HG03025 (cell line): Measurements from ENCODE around the gene ISM1.

Experiments
- ATAC-seq: cut with Tn5 transposase; IDR thresholded peaks from one replicate; pipeline ENCODE4 v1.9.1; 2021; ENCODE audit warnings: mild to moderate bottlenecking, moderate library complexity; ENCODE audit not compliant: unreplicated experiment, low FRiP score

The ISM1 gene

DNA sequence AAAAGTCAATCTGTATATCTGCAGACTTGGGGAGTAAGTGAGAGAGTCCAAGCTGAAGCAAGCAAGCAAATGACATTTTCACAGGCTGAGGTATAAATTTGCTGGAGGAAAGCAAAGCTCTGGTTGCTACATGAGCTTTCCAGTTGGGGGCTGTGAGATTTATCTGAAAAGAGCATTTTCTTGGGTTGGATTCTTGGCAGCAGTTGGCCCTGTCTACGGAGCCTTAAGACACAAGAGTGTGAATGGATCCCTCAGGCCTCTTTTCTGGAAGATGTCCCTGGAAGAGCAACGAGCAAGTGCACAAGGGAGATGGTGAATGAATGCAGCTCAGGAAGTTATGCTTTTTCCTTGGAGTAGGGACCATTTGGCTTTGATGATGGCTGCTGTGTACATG, 30.8 kb downstream of the ISM1 start:
- no peak for ATAC-seq

DNA sequence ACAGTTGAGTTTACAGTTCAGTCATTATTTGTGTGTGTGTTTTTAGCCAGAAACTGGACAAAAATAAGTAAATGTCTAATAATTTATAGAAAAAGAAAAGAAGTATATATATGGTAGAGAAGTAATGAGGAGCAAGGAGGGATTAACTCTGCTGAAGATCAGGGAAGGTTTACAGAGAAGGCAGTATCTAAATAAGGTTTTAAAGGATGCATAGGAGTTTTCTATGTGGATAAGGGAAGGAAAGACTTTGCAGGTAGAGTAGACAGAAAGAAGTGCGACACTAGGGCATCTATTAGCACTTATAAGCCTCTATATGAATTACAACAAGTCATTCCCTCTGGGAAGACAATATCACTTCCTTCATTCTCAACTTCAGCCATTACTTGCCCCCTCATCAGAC, 34.3 kb downstream of the ISM1 start:
- no peak for ATAC-seq

DNA sequence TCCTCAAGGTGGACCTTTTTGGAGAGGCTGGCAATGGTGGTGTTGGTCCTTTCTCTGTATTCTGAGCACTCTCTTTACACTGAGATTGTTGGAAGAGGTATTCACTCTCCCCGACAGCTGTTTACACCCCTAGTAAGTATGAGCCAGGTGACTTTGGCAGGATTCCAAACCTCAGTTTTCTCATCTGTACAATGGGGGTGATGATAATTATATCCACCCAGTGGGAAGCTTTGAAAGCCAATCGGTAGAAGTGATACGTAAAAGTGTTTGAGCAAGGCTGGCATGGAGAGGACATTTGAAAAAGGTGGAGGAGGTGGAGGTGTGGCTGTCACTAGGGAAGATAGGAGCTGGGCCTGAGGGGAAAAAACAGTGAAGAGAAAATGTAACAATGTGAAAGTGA, 35.5 kb downstream of the ISM1 start:
- ATAC-seq, result no peak

DNA sequence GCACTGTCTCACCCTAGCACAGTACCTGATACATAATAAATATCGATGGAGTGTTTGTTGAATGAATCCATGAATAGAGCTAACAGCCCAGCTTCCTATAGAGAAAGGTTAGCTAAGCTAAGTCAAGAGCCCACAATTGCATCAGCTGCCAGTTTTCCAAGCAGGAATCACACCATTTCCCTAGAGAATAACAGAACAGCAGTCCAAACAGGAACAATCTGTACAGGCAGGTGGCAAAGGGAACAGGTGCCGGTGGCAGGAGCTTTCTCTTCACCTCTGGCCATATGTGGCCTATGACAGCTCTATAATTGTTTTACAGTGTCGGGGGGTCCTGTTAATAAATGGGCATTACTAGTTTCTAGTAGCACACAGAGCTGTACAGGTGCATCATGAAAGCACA, 38.8 kb downstream of the ISM1 start:
- ATAC-seq, result no peak

DNA sequence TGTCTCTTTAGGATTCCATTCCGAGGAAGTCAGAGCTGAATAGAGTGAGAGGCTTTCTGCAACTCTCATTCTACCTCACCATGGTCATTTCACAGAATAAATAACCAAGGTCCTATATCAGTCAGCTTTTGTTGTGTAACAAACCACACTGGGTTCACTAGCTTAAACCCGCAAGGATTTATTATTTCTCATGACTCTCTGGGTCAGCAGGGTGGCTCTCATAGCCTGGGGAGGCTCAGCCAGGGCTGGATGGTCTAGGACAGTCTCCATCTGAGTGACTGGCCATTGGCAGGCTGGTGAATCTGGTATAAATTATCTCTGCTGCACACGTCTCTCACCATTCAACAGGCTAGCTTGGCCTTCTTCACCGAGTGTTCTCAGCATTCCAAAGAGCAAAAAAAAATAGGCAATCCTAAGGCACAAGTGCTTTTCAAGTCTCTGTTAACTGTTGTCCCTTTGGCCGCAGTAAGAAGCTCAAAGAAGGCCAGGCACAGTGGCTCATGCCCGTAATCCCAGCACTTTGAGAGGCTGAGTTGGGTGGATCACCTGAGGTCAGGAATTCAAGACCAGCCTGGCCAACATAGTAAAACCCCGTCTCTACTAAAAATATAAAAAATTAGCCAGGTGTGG, 39.7 kb downstream of the ISM1 start:
- no peak for ATAC-seq

DNA sequence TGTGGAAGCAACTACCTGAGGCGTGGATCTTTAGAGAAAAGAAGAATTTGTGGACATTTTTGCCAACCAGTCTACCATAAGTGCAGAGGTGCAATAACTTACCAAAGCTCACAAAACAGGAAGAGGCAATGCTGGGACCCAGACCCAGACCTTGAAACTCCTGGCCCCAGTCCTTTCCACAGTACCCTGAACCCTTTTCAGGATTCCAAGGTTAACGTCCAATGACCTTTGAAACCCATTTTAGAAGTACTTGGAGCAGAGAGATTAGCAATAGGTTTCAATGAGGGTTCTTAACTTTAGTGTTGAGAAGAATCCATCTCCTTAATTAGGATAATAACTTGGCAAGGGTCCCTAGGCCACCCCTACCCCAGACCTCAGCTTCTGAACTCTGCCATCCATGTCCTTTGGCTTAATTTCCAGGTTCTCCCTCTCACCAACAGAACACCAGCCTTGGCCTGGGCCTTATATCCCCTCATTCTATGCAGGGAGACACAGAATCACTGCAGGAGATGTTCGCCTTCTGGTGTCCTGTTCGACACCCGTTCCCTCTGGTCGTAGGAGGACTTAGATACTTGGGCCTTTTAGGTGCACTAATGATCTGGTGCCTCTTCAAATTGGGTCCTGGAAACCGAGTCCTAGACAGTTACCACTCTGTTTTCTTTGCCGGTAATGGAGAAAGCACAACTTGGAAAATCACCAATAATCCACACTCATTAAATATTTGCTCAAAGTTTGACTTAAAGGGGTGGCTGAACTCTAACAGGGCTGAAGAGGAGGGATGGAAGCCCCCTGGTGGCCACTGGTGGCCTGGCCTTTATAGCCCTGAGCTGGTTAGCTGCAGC, 40.6 kb downstream of the ISM1 start:
- no peak for ATAC-seq

DNA sequence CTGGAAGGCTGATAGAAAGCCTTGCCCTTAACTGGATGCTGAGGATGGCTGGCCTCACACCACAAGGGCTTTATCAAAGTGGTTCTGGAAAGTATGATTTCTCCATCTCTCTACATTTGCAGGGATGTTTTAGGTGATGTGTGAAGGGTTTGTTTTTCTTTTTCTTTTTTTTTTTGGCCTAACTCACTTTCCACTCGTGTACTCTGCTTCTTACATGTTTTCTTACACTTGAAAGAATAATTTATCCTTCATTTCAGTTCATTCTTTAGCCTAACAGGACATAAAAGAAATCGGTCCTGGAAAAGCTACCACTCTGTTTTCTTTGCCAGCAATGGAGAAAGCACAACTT, 41.2 kb downstream of the ISM1 start:
- no peak for ATAC-seq

DNA sequence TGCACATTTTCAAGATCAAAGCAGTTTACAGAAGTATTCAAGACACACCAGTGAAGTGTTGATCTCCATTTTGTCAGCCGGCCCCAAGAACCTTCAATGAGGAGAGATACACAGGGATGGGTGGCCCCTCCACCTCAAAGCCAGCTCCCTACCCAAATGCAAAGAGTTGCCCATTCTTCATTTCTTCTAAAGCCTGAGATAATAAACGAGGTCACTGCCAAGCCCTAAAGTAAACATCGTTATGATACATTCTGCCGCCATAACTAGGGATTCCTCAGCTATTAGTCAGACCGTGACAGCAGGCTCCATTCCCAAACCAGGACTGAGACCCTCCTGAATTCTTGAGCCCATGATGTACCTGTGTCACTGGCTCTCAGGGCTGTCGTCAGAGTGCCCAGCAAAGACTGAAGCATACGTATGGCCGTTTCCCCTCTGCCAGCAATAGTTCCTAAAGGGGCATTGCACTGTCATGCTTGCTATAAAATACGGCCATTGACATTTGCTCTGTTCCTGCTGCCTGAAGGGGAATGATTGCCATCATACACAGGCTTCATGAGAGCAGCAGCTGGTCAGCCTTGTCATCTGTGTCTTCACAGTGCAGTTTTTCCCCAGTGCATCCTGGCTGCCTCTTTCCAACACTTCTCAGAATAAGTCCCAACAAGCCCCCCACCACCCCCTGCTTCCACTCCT, 41.7 kb downstream of the ISM1 start:
- ATAC-seq, result no peak

DNA sequence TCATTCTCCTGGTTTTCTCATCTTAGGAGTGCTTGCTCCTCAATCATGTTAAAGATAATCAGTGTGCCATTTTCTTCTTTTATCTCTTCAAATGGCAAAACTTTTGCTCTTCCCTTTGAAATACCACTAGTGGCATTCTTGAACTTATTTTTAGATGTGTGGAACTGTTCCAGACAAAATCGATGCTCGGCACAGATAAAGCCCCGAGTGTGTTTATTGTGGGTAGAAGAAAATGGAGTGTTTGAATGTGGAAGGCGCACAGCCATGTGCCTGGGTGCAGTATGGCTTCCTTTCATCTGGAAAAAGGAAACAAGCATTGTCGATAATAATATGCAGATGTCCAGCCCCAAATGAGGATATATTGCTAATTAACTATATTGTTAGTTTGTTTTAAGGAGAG, 42.4 kb downstream of the ISM1 start:
- ATAC-seq, result no peak

DNA sequence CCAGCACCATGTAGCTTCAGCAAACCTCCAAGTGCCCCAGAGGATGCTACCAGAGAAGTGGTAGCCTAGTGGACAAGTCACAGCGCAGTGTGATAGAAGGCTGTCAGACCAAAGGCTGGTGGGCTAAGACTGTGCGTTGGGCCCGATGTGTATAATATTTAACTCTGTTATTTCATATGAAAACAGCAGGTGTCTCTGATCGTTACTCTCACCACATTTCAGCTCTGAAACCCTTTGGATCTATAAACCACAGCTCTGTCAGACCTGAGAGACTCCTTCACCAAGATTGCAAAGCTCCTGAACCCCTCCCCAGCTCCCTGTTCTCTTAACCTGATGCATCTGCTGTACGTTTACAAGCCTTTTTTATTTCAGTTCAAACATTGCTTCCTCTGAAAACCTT, 43.8 kb downstream of the ISM1 start:
- no peak for ATAC-seq

DNA sequence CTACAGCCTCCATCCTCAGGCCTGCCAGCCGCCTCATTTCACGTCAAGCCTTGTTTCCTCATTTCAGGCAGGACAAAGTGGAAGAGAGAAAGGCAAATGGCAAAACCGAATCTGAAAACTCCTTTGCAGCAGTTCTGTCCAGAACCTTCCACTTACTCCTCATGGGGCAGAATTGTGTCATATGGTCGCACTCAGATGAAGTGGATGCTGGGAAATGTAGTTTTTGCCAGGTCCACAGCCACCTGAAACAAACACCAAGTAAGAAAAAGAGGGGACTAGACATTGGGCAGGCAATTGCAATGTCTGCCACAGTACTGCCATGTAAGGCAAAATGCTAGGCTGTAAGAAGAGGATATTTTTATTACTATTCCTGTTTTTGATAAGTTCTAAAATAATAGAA, 44.9 kb downstream of the ISM1 start:
- ATAC-seq, result no peak

DNA sequence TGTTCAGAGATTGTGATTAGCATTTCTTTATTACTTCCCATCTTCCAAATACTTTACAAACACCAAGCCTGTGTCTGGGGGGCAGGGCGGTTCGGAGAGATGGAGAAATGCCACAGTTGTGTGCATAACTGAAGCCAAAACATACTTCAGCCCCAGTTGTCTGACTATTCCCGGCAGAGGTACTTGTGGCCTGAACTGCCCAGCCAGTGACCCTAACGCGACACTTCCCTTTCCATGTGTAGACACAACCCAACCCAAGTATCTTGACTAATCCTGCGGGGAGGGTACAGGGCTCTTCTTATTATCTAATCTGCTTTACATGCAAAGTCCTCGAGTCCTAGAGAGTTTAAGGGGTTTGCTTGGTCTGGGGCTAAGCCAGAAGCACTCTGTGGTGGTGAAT, 46.2 kb downstream of the ISM1 start:
- ATAC-seq, result no peak

DNA sequence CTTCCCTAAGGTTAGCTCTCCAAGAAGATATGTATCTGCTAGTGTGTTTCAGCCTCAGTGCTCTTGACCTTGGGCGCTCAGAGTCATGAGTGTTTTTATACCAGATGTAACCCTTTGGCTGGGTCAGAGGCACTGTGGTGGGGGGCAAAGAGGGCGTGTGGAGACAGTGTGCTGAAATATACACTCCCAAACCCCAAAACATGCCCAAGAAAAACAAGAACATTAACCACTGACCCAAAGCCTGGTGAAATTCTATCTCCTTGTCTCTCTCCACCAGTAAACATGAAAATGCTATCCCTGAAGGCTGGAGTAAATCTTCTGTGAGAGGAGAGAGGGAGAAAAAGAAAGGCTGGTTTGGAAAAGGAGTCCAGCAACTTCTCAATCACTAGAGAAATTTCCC, 47.9 kb downstream of the ISM1 start:
- ATAC-seq, result no peak

DNA sequence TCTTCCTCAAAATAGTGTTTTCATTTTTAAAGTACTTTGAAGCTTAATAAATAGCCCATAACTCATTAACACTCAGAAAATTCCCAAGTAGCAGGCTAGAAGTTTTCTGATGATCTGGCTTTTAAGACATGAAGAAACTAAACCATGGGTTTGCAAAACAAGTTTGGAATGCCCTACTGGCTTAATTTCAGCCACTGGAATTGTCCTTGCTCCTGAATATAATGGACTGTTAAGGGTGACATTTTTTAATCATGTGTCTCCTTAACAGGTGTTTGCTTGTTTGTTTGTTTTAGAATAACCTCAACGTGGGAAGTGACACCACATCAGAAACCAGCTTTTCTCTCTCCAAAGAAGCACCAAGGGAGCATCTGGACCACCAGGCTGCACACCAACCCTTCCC, 49.1 kb downstream of the ISM1 start:
- ATAC-seq, result no peak

DNA sequence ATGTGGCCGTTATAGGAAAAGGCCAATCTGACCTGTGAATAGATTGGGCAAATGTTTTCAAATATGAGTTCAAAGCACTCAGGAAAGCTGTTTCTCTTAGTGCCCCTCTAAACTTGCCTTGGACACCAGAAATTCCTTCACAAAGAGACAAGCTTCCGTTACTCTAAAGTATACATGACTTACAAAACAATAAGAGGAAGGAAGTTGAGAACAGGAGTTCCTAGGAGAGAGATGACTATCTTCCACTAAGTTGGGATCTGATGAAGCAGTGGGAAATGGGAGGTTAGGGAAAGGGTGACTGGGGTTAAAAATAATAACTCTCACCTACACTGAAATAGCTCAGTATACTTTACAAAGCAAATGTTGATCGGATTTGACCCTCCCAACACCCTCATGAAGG, 50.0 kb downstream of the ISM1 start:
- no peak for ATAC-seq

DNA sequence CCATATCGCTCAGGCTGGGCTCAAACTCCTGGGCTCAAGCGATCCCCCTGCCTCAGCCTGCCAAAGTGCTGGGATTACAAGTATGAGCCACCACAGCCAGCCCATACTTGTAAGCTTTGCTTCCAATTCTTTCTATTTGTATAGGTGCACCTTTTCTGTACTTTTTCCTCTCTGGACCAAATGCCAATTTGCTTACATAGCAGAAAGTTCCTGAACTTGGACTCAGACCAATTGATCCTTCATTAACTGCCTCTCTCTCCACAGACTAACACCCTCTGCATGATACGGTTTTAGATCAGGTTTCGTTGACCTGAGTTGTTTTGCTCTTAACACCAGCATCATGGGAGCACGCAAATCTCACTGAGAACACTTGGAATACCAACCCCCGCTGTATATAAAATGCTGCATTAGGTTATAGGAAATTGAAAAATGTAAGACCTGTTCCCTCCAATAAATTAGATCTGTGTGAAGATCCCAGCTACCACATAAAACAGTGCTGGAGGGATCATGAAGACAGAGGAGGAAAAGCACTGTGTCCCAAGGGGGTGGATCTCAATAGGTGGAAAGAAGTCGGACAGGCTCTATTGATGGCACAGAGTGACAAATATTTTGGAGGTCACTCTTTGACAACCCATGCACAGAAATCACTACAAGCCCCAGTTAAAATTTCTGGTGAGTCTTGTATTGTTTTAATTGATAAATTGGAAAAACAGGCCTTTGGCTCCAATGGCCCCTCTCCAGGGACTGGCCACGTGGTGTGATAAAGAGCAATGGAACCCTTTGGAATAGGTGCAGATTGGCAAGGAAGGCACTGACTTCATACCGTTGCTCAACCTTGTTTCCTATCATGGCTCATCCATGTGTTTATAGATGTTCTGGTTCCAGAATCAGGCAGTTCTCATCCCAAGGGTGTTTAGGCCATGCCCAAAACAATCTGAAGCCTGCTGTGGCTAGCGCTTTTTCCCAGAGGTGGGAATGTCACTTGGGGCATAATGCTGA, 51.2 kb downstream of the ISM1 start:
- ATAC-seq, result no peak

DNA sequence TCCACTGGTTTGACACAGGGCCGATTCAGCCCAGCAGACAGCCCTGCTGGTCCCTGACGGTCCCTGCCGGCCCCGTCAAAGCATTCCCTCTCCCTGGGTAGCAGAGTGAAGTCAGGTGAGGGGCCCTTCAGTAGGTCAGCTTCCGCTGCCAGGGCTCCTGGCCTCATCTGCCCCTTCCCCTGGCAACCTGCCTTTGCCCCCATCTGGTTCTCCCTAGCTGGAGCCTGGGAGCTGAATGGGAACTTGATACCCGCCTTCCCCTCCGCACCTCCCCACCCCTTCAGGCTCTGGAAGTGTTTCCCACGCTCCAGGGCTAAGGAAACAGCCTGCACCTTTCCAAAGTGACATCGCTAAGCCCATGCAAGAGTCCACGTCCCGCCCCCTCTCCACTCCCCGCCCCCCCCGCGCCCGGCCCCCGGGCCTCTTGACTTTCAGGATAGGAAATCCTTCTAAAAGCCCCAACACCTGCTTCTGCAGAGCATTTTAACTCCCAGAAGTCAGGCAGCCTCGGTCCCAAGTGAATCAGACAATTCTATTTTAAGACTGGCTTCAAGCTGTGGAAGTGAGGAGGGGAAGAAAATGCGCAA, 53.3 kb downstream of the ISM1 start:
- ATAC-seq, result no peak

DNA sequence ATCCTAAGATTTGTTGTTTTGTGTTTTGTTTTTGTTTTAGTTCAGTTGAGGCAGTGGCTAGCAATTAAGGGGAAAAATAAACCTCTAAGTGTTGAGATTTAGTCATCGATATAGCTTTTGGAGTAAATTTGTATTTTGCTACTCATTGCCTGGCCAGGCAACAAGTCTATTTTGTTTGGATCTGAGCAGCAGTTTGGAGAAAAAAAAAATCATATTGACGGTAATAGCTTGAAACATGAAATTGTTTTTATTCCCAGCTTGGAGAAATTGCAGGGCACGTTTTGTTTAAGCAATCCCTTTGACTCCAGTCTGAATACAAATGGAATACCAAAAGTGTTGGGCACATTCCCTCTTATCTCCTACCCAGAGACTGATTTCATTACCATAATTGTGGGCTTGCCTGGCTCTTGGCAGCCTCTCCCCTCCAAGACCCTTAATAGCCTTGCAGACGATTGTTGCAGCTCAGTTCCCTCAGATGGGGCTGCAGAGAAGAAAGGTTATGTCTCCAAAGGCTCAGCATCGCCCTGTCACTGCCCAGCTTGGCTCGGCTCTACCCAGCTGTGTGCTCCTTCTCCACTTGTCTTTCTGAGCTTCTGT, 56.0 kb downstream of the ISM1 start:
- no peak for ATAC-seq

DNA sequence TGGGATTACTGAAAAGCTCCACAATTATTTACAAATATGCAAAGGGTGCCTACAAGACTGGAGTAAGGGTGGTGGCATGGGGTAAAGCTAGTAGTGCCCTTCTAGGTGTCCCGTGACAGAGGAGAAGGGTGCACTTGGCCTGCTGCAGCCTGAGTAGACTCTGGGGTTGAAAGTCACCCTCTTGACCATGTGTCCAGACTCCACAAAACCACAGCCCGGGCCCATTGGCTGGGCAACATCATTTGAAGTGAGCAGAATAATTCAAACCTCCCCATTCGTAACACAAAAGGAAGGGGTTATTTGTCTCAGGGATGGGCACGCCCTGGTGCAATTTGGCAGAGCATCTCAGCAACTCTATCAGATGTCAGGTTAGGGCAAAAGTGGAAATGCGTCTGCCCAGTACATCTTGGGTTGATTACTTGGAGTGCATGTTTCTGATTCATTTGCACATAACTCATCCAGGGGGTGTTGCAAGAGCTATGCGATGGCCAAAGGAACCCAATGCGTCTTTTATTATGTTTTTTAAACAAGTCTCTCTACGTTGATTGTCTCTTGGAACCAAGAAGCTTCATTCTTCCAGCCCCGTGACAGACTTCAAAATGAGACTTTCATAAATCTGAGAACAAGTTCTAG, 56.7 kb downstream of the ISM1 start:
- no peak for ATAC-seq
